Posterior vena cava (tissue), 2 donors: ENCODE data around the gene XPR1. TPM values are rescaled to one million over a fixed set of nuclear protein-coding genes. Genes with fewer than 3 reads are reported as not detected.
"Not testable (repeated sequence)": the region's sequence is repeated elsewhere in the genome, so short reads cannot be mapped to it uniquely, and the experiment has no call there.

Source experiments
- DNase-seq: peaks from one replicate; pipeline ENCODE4 v3.0.0-alpha.2; 2020; ENCODE audit warnings: low spot score
- intact Hi-C, 2 donors: fragments of 100-400 bp; cut with DNase I; formaldehyde crosslinking; loops; one replicate each; pipeline versions ENCODE4 v1.14.1 to v1.14.2; 2022 to 2023
- total RNA-seq, 2 donors: library from RNA; stranded (reverse); fragmentation: NEBNext Ultra II Directional; extraction: Animal tissue kit (Norgen Biotek cat#: 25700); gene quantifications; one replicate each; pipeline ENCODE4 v1.2.1, GENCODE V29; 2021
- donor health status: DM: yes; HTN: yes; CAD: no.
- donor health status: DM: yes; HTN: yes; CAD: no.

XPR1 gene
- total RNA-seq, 2 donors from 2014 or later = 14.9 to 38.3 TPM

- intact Hi-C loops = no loop called here
- DNase-seq = no peak
Measured at GRCh38 chr1:180751921-180752320, 120.1 kb downstream of the XPR1 start.

- intact Hi-C loops = no loop called here
- no peak for DNase-seq
Measured at GRCh38 chr1:180754453-180754852, 122.6 kb downstream of the XPR1 start.

- intact Hi-C loops = no loop called here
Measured at GRCh38 chr1:180757657-180758056, 125.8 kb downstream of the XPR1 start.

GRCh38 chr1:180762796-180763195, 131.0 kb downstream of the XPR1 start:
- no peak for DNase-seq
- intact Hi-C loops = no loop called here

More at GRCh38 chr1:180757657-180758056, 125.8 kb downstream of the XPR1 start:
- no peak for DNase-seq

- intact Hi-C loops = no loop called here
Measured at GRCh38 chr1:180765151-180765550, 133.3 kb downstream of the XPR1 start.

GRCh38 chr1:180769889-180770288, 138.1 kb downstream of the XPR1 start:
- no peak for DNase-seq
- intact Hi-C loops = no loop called here

More at GRCh38 chr1:180765151-180765550, 133.3 kb downstream of the XPR1 start:
- no peak for DNase-seq

- intact Hi-C loops = no loop called here
- DNase-seq = no peak
Measured at GRCh38 chr1:180773210-180773865, 141.5 kb downstream of the XPR1 start.

GRCh38 chr1:180775801-180776200, 144.0 kb downstream of the XPR1 start:
- no peak for DNase-seq

GRCh38 chr1:180777072-180777689, 145.4 kb downstream of the XPR1 start:
- DNase-seq = no peak
- intact Hi-C loops = no loop called here

More at GRCh38 chr1:180775801-180776200, 144.0 kb downstream of the XPR1 start:
- intact Hi-C loops = no loop called here

- intact Hi-C loops = no loop called here
- DNase-seq = no peak
Measured at GRCh38 chr1:180778782-180779398, 147.1 kb downstream of the XPR1 start.

- intact Hi-C loops = no loop called here
- no peak for DNase-seq
Measured at GRCh38 chr1:180779584-180779983, 147.8 kb downstream of the XPR1 start.

- intact Hi-C loops = no loop called here
- DNase-seq = no peak
Measured at GRCh38 chr1:180781718-180782117, 149.9 kb downstream of the XPR1 start.

- DNase-seq = no peak
- intact Hi-C loops = no loop called here
Measured at GRCh38 chr1:180785291-180785690, 153.5 kb downstream of the XPR1 start.

- DNase-seq = no peak
- intact Hi-C loops = no loop called here
Measured at GRCh38 chr1:180785887-180786286, 154.1 kb downstream of the XPR1 start.

- intact Hi-C loops = no loop called here
- no peak for DNase-seq
Measured at GRCh38 chr1:180786624-180787023, 154.8 kb downstream of the XPR1 start.

GRCh38 chr1:180787628-180788307, 155.9 kb downstream of the XPR1 start:
- intact Hi-C loops = no loop called here
- DNase-seq = no peak

- intact Hi-C loops = no loop called here
- DNase-seq = no peak
Measured at GRCh38 chr1:180789460-180789859, 157.6 kb downstream of the XPR1 start.

GRCh38 chr1:180791152-180791551, 159.3 kb downstream of the XPR1 start:
- DNase-seq, intact Hi-C loops: not testable (repeated sequence)

- DNase-seq = no peak
- intact Hi-C loops = no loop called here
Measured at GRCh38 chr1:180791806-180792205, 160.0 kb downstream of the XPR1 start.

- intact Hi-C loops = no loop called here
- DNase-seq = no peak
Measured at GRCh38 chr1:180793451-180793850, 161.6 kb downstream of the XPR1 start.
